ENCODE data around the gene SH2D3C.

DNA sequence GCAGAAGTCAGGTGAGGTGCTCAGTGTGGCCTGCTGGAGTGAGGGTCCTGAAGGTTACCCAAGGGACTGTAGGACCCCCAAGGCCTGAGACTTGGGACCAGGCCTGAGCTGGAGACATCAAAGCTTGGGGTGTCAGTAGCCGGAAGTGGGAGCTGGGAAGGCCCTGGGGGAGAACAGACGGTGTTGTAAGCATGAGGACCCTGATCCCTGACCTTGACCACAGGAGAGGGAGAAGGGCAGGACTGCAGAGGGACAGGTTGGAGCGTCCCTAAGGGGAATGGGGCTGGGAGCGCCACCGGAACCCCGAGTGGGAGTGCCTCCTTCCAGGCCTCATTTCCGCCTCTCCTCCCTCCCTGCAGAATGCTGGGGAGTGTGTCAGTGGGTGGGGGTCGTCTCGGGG, 62.1 kb downstream of the SH2D3C start:
- TF ChIP-seq, protein P1, sequence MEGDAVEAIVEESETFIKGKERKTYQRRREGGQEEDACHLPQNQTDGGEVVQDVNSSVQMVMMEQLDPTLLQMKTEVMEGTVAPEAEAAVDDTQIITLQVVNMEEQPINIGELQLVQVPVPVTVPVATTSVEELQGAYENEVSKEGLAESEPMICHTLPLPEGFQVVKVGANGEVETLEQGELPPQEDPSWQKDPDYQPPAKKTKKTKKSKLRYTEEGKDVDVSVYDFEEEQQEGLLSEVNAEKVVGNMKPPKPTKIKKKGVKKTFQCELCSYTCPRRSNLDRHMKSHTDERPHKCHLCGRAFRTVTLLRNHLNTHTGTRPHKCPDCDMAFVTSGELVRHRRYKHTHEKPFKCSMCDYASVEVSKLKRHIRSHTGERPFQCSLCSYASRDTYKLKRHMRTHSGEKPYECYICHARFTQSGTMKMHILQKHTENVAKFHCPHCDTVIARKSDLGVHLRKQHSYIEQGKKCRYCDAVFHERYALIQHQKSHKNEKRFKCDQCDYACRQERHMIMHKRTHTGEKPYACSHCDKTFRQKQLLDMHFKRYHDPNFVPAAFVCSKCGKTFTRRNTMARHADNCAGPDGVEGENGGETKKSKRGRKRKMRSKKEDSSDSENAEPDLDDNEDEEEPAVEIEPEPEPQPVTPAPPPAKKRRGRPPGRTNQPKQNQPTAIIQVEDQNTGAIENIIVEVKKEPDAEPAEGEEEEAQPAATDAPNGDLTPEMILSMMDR (IDR thresholded peaks at IDR 0.05; ENCODE audit: low read depth, low read length, poor library complexity, severe bottlenecking): no peak
- no peak for TF ChIP-seq EZH2phosphoT487 (IDR thresholded peaks at IDR 0.05; ENCODE audit: borderline replicate concordance, low read length)

Data from DOHH2 (cell line).